PC-9 (cell line): ENCODE data around the gene RET.

Experiments
- CTCF ChIP-seq: fragments of 200-600 bp; sonication (generic); conservative IDR thresholded peaks from 2 replicates; pipeline ENCODE4 v1.6.1; 2017; ENCODE audit warnings: mixed run types, antibody characterized with exemption, mild to moderate bottlenecking, moderate library complexity
- EZH2 ChIP-seq: fragments of 200-600 bp; sonication (generic); IDR thresholded peaks from 2 replicates; pipeline ENCODE4 v1.8.0; 2017; ENCODE audit warnings: antibody characterized with exemption, low read depth

DNA sequence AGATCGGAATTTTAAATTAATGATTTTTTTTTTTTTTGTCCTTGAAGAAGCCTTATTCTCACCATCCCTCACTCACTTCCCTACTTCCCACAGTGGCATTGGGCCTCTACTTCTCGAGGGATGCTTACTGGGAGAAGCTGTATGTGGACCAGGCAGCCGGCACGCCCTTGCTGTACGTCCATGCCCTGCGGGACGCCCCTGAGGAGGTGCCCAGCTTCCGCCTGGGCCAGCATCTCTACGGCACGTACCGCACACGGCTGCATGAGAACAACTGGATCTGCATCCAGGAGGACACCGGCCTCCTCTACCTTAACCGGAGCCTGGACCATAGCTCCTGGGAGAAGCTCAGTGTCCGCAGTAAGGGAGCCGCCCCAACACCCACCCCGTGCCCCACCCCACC is 23.5 kb downstream of the RET start:
- TF ChIP-seq CTCF (no peak), EZH2 (no peak)
